GM12892 (cell line): ENCODE data around the gene RNF151.

ENCODE experiments used
- DNase-seq: peaks from one replicate; pipeline ENCODE4 v3.0.0; 2011; ENCODE audit not compliant: insufficient read length
- FAIRE-seq: peaks from 2 replicates; lab custom pipeline; 2011; peaks lifted over from hg19 to GRCh38; lab: Jason Lieb, UNC
- POLR2A ChIP-seq: IDR thresholded peaks from 2 replicates; pipeline ENCODE4 v1.6.1; 2011; ENCODE audit warnings: low read depth, low read length, control low read depth
- POLR2AphosphoS5 ChIP-seq: IDR thresholded peaks from 2 replicates; pipeline ENCODE4 v1.6.1; 2011; ENCODE audit warnings: low read depth, low read length, control low read depth
- TAF1 ChIP-seq: IDR thresholded peaks from 2 replicates; pipeline ENCODE4 v1.6.1; 2011; ENCODE audit warnings: low read depth, mild to moderate bottlenecking, control low read depth, low read length, borderline replicate concordance

RNF151 gene

DNA sequence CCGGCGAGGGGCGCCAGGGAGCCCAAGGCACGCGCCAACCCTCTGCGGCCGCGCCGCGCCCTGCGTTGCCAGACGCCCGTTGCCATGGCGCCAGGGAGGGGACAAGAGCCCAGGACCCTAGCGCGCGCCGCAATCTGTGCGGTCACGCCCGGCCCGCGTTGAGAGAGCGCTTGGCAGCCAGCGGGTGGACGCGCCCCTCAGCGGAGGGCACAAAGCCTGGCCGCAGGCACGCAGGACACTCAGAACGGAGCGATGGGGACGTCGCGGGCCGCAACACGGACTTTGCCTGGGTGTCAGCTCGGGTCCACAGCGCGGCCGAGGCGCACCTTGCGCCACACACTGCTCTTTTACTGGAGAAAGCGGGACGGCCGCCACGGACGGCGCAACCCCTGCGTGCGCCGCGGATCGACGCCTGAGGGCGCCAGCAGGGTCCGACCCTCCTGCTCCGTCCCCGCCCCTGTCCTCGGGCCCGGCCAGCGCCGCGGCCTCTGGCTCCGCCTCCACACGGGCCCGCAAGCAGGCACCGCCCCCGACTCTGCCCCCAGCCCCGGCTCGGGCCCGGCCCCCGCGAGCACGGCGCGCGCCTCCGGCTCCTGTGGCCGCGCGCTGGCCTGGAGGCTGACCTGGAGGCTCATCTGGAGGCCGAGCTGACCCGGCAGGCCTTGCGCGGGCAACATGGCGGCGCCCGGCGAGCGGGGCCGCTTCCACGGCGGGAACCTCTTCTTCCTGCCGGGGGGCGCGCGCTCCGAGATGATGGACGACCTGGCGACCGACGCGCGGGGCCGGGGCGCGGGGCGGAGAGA, 17.1 kb downstream of the RNF151 start, which contains the start of gene GFER:
Gene GFER, plus strand, starts transcription at position 650 of the 803 bp plus-strand sequence. Its CDS starts 26 bp downstream, at position 676.
- TF ChIP-seq POLR2A (peak; percentile 90), TAF1 (peak; percentile 67; the same call in 1 of the 2 replicates), POLR2AphosphoS5 (peak; percentile 59)
- FAIRE-seq: peak; percentile 93
- peak; percentile 99 for DNase-seq

DNA sequence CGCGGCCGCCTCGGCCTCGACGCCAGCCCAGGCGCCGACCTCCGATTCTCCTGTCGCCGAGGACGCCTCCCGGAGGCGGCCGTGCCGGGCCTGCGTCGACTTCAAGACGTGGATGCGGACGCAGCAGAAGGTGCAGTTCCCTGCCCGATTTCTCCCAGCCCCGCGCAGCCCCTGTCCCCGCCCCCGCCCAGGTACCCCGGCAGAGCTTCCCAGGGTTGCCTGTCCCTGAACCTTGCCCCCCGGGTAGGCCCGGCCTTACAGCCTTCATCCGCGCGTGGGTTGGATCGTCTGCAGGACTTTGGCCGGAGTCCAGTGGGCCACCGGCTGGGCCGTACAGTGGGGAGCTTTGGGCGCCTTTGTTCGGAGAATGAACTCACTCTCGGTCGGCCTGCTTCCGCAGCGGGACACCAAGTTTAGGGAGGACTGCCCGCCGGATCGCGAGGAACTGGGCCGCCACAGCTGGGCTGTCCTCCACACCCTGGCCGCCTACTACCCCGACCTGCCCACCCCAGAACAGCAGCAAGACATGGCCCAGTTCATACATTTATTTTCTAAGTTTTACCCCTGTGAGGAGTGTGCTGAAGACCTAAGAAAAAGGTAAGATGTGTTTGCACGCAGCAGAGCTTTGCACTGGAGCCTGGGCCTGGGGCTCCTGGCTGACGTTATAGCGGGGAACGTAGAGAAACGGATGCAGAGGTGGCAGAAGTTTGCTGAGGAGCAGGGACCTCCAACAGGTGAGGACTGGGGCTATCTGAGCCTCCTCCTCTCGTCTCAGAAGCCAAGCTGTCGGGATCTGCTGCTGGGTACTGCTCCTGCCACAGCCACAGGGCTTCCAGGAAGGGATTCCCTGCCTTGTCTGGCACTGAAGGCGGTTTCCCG, 17.9 kb downstream of the RNF151 start:
- DNase-seq (no peak), FAIRE-seq (peak; percentile 44)
- TF ChIP-seq POLR2AphosphoS5 (no peak; the same call in 1 of the 2 replicates), TAF1 (no peak), POLR2A (no peak)

DNA sequence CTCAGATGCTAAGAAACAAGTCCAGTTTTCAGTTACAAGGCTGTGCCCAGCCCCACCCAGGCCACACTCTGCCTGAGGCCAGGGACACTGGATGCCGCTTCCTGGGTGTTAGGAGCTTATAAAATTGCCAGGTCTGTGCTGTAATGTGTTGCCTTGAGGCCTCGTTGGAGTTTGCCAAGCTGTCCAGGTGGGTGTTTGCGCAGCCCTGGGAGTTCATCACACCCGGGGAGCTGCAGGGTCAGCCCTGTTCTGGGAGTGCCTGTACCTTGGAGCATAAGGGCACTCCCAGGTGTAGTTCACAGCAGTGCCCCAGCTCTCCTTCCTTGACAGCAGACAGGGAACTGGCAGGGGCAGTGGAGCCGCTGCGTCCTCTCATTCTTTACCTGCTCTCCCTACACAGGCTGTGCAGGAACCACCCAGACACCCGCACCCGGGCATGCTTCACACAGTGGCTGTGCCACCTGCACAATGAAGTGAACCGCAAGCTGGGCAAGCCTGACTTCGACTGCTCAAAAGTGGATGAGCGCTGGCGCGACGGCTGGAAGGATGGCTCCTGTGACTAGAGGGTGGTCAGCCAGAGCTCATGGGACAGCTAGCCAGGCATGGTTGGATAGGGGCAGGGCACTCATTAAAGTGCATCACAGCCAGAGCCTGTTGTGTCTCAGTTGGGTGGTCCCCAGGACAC, 19.0 kb downstream of the RNF151 start:
- TF ChIP-seq POLR2AphosphoS5 (no peak), TAF1 (no peak), POLR2A (no peak)
- no peak for FAIRE-seq
- no peak for DNase-seq

DNA sequence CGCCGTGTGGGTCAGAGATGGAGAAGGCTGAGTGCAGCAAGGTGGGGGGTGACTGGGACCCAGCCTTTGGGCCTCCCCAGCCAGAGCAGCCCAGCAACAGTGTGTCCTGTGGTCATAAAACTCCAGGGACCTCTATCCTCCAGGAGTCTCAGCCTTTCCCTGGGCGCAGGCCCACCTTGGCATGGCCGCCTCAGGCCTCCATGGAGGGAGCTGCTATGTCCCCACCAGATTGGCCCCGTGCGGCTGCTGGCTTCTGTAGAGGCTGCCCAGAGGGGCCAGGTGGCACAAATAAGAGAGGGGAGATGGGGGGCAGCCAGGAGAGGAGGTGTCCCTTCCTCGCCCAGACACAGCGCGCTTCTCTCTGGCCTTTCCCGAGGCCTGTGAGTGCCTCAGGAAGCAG, 20.5 kb downstream of the RNF151 start:
- no peak for FAIRE-seq
- no peak for DNase-seq
- TF ChIP-seq POLR2A (no peak), TAF1 (no peak), POLR2AphosphoS5 (no peak)

DNA sequence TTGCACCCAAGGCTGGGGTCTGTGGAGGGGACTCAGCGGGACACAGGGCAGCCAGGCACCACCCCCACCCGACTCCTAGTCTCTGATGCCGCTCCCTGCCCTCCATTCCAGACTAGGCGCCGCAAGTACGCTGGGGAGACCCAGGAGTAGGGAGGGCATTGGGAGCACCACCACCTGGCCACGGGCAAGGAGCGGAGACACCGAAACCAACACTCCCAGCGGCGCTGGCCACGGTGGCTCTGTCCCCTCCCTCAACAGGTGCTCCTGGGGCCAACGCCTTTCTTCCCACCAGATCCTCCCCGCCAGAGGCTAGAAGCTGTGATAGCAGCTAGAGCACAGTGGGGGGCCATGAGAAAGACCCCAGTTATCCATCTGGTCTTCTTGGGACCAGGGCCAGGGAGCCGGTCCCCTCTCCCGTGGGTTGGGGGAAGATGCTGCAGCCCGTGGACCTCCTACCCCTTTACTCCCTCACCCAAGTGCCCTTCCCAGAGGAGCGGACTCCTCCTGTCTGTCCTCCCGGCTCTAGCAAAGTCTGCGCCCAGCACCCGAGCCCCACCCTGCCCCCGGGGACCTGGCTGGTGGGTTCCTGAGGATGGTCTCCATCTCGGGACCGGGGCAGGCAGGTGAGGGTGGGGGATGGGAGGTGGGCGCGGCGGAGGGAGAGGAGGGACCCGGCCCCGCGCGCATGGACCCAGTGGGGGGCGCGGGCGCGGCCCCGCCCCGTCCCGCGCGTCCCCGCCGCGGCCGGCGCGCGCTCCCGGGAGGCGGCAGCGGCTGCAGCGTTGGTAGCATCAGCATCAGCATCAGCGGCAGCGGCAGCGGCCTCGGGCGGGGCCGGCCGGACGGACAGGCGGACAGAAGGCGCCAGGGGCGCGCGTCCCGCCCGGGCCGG, 22.8 kb downstream of the RNF151 start, which contains the start of gene SYNGR3:
Gene SYNGR3, plus strand, starts transcription at position 762 of the 892 bp plus-strand sequence. CDS start 133 bp downstream, outside the sequence.
- TF ChIP-seq TAF1 (no peak), POLR2AphosphoS5 (no peak), POLR2A (no peak)
- FAIRE-seq: peak; percentile 79
- no peak for DNase-seq

DNA sequence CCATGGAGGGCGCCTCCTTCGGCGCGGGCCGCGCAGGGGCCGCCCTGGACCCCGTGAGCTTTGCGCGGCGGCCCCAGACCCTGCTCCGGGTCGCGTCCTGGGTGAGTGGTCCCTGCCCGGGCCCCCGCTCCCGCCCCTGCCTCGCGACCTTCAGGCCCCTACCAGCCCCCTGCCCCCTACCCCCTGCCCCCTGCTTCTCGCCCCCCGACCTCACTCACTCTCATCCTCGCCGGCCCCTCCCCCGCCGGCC, 23.4 kb downstream of the RNF151 start:
- no peak for TF ChIP-seq POLR2A
- TF ChIP-seq TAF1: no peak
- no peak for TF ChIP-seq POLR2AphosphoS5
- FAIRE-seq (no peak), DNase-seq (no peak)

DNA sequence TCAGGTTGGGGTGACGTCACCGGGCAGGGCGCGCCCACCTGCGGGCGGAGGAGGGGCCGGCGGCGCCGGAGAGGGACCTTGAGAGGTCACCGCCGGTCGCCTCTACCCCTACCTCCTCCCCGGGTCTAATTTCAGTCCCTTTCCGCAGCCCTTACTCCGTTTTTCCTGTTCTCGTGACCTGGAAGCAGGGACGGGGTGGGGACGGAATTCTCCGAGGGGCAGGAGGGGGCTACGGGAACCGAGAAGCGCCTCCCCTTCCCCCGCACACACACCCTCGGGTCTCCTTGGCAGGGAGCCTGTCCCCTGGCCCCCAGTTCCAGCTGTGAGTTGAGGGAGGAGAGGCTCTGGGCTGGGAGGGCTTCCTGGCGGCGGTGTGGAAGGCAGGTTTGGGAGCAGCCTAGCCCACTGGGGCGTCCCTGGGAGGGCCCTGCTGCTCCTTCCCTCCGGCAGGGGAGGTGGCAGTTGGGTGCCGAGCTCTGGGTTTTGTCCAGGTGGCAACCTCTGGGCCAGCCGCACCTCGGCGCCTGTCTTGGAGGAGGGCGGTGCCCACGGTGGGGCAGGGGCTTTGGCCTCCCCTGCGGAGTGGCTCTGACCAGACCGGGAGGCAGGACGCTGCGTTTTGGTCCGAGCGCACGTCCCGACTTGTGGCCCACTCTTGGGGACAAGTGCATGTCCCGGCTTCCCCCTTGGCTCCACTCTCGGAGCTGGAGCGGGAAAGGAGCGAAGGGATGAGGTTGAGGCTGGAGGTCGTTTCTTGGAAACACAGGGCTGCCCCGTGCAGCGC, 23.9 kb downstream of the RNF151 start:
- TF ChIP-seq POLR2AphosphoS5 (no peak), POLR2A (peak; percentile 7; the same call in 1 of the 2 replicates)
- FAIRE-seq (peak; percentile 51), DNase-seq (no peak)

DNA sequence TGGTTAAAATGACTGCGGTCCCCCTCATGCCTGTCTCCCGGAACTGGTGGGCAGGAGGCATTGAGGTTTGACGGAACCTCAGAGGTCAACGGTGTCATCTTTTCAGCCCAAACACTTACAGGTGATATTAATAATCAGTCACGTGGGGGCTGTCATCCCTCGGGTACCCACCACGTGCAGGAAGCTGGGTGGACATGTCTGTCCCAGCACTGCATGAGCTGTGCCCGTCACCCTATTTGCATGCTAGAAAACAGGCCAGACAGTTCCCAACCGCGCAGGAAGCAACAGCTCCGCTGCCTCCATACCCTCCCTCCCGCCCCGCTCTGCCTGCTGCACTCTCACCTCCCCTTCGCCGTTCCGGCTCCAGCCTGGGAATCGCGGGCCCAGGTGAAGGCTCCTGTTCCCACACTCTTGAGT, 24.5 kb downstream of the RNF151 start:
- DNase-seq (no peak), FAIRE-seq (peak; percentile 83)
- no peak for TF ChIP-seq POLR2AphosphoS5
- TF ChIP-seq POLR2A: peak; percentile 31; the same call in 1 of the 2 replicates
- no peak for TF ChIP-seq TAF1

DNA sequence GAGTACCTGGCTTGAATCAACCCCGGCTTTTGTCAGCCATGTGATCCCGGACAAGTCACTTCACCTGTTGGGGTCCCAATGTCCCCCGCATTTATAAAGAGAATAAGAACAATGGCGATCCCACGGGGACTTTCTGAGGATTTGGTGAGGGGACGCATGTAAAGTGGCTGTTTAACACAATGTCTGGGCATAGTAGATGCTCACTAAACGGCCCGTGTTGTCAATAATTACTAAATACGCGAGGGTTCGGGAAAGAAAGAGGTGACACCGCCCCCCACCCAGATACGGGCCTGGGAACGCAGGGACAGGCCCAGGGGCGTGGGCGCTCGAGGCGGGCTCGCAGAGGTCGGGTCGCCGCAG, 24.9 kb downstream of the RNF151 start:
- FAIRE-seq: no peak
- no peak for DNase-seq
- TF ChIP-seq POLR2AphosphoS5: no peak

DNA sequence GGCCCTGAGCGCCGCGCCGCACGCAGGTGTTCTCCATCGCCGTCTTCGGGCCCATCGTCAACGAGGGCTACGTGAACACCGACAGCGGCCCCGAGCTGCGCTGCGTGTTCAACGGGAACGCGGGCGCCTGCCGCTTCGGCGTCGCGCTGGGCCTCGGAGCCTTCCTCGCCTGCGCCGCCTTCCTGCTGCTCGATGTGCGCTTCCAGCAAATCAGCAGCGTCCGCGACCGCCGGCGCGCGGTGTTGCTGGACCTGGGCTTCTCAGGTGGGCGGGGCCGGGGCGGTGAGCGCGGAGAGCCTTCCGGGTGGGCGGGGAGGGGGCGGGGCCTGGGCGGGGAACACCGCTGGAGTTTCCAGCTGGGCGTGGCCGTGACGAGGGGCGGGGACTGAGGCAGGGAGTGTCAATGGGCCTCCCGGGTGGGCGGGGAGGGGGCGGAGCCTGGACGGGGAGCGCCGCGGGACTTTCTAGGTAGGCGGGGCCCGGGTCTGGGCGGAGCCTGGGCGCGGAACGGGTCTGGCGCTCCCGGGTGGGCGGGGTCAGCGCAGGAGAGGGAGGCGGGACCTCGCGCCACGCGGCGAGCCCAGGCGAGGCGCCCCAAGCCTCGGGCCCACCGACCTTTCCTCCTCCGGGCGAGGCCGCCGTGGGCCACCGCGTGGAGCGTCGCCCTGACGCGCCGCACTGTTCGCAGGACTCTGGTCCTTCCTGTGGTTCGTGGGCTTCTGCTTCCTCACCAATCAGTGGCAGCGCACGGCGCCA, 25.5 kb downstream of the RNF151 start:
- peak; percentile 98 for DNase-seq
- peak; percentile 89 for FAIRE-seq
- TF ChIP-seq POLR2AphosphoS5 (no peak), POLR2A (peak; percentile 63), TAF1 (no peak)
